GM10266 (cell line): ENCODE data around the gene LMX1B.

Experiments
- DNase-seq: peaks from one replicate; pipeline ENCODE4 v3.0.0; 2012; ENCODE audit errors: extremely low spot score
- TF ChIP-seq, protein P1 (sequence below): IDR thresholded peaks from 2 replicates; pipeline ENCODE4 v1.5.1; 2012; ENCODE audit warnings: mild to moderate bottlenecking, low read depth; ENCODE audit not compliant: control insufficient read depth, insufficient read depth; ENCODE audit errors: missing control alignments

Gene LMX1B

DNA sequence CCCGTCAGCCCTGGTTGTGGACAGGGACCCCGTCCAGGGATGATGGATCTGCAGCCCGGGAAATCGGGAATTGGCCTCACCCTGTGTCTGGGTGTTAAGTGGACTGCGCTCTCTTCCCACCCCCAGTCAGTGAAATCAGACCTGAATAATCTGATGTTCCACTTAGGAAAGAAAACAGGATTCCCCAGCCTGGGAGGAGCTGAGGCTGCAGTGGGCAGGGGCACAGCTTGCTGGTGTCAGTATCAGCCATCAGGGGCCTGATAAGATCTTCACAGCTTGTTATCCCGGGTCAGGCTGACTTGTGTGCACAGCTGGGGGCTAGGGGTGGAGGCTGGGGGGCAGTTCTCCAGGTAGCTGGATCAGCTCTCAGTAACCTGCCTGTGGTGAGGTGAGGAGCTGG, 29.1 kb downstream of the LMX1B start:
- DNase-seq = no peak
- TF ChIP-seq, protein P1, sequence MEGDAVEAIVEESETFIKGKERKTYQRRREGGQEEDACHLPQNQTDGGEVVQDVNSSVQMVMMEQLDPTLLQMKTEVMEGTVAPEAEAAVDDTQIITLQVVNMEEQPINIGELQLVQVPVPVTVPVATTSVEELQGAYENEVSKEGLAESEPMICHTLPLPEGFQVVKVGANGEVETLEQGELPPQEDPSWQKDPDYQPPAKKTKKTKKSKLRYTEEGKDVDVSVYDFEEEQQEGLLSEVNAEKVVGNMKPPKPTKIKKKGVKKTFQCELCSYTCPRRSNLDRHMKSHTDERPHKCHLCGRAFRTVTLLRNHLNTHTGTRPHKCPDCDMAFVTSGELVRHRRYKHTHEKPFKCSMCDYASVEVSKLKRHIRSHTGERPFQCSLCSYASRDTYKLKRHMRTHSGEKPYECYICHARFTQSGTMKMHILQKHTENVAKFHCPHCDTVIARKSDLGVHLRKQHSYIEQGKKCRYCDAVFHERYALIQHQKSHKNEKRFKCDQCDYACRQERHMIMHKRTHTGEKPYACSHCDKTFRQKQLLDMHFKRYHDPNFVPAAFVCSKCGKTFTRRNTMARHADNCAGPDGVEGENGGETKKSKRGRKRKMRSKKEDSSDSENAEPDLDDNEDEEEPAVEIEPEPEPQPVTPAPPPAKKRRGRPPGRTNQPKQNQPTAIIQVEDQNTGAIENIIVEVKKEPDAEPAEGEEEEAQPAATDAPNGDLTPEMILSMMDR = no peak

DNA sequence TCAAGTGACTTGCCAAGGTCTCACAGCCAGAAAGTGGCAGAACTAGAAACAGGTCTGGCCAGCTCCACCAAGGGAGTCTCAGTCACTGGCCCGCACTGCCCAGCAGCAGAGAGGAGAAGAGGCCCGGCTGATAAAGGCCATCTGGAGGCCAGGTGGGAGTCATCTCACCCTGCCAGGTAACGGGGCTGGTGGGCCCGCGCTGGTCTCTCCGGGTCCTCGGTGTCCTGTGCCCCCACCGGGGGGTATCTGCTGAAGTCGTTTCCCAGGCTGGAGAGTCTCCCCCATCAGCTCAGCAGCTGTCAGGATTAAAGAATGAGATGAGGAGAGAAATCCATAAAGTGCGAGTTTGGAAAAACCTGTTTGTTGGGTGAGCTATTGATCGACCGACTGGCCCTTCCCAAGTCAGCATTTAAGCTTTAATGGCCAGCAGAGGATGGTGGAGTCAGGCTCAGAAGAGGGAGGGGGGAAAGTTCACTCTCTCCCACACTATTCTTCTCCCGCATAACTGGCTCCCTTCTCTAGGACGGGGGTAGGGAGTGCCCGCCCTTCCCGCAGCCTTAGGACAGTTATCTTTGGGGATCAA, 30.3 kb downstream of the LMX1B start:
- TF ChIP-seq, protein P1 = no peak
- no peak for DNase-seq

DNA sequence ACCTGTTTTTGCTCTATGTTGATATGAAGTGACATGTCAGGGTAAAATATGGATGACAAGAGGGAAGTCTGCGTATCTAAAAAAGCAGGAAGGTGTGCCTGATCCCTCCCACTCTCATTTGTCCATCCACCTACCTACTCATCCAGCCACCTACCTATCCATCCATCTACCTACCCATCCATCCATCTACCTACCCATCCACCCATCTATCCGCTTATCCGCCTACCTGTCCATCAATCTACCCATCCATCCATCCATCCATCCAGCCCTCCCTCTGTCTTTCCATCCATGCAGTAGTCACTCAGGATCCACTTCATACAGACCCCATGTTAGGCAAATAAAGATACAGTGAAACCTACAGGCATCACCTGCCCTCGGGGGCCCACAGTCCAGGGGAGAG, 32.4 kb downstream of the LMX1B start:
- no peak for DNase-seq
- TF ChIP-seq, protein P1 = no peak

DNA sequence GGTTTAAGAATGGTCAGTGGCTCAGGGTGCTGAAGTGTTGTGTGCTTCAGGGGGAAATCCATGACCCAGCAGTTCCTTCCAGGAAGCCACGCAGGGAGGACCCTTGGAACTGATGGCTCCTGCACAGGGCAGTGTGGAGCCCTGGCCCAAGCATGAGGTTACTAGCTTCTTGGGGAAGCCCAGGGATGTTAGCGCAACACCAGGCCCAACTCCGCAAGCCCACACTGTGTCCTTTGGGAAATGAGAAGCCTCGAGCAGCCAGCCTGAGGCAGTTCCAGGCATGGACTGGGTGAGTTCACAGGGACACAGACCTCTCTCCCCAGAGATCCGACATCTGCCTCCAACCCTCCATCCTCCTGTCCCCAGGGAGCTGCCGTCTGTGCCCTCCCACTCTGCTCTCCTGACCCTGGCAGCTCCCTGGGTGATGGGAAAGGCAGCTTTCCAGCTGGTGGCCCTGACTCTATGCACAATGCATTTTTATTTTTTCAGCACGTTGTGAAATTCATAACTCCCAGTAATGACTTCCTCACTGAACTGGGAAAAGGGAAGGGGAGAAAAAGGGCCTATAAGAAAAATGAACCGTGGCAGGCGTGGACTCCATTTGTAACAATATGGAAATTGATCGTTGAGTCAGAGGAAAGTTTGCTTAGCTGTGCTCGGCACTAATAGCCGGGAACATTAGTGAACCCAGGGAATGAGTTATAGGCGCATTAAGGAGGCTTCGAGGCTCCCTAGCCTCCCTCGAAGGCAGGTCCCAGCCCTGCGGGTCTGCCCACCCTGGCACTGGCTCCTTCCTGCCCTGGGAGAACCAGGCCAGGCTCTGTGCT, 34.1 kb downstream of the LMX1B start:
- TF ChIP-seq, protein P1 = no peak
- DNase-seq = no peak

DNA sequence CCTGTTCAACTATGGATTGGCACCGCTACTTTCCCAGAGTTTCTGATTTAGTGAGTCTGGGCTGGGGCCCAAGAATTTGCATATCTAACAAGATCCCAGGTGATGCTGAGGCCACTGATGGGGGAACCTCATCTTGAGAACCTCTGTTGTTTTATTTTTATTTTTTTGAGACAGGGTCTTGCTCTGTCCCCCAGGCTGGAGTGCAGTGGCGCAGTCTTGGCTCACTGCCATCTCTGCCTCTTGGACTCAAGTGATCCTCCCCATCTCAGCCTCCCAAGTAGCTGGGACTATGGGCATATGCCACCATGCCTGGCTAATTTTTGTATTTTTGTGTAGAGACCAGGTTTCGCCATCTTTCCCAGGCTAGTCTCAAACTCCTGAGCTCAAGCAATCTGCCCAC, 35.7 kb downstream of the LMX1B start:
- TF ChIP-seq, protein P1 = no peak
- no peak for DNase-seq

DNA sequence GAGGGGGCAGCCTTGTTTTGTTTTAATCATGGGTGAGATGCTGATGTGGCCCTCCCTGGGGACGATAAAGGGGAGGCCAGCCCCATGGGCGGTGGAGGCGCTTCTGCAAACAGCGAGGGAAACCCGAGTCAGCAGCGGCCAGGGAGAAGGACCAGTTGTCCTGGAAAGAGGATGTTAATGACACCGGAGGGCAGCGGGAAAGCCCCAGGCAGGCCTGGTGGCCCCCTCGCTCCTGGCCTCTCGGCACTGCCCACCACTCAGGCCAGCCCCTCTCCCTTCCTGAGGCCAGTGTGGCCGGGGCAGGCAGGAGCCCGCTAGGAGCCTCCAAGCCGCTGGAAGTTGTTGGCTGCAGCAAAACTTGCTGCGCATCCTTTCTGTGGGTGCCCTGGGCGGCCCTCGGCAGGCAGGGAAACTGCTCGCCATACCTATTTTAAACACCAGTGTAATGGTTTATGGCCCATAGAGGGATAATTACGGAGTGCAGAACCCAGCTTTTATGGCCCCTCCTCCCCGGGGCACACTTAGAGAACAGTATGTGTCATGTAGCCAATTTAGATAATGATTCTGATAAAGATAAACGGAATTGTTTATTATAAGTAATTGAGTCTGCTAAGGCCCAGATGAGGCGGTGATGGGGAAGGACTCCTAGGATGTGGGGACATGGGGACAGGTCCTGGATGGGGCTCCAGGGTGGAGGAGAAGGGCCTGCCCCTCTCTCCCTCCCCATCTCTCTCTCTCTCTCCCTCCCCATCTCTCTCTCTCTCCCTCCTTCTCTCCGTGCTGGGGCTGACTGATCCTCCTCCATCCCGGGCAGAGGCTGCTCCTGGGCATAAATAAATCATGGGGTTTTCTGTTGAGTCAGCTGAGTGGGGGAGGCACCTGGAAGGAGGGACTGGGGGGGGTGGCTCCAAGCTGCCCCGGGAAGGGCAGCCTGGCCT, 36.9 kb downstream of the LMX1B start:
- TF ChIP-seq, protein P1 = no peak
- no peak for DNase-seq
